HepG2 (cell line): ENCODE measurements around the gene SYNM. TPM values are rescaled to one million over a fixed set of nuclear protein-coding genes. Genes with fewer than 3 reads are reported as not detected.

Experiments used
- CEBPG ChIP-seq: IDR thresholded peaks from 2 replicates; pipeline ENCODE4 v1.6.1; 2016
- FOSL1 ChIP-seq: sonication (generic); formaldehyde crosslinking; IDR thresholded peaks from 2 replicates; pipeline ENCODE4 v1.9.0; 2021; ENCODE audit warnings: missing genetic modification reagents, borderline replicate concordance
- KDM2A ChIP-seq: sonication (generic); formaldehyde crosslinking; IDR thresholded peaks from 2 replicates; pipeline ENCODE4 v1.4.0; 2020; ENCODE audit warnings: low read depth, missing genetic modification reagents, borderline replicate concordance
- TOE1 ChIP-seq: sonication (generic); formaldehyde crosslinking; IDR thresholded peaks from 2 replicates; pipeline ENCODE4 v1.4.0; 2020; ENCODE audit warnings: mild to moderate bottlenecking, missing genetic modification reagents
- ZNF451 ChIP-seq: sonication (generic); formaldehyde crosslinking; IDR thresholded peaks from 2 replicates; pipeline ENCODE4 v1.5.0; 2020; ENCODE audit warnings: mild to moderate bottlenecking, missing genetic modification reagents
- polyA plus RNA-seq, 8 experiments: library from polyadenylated mRNA; depleted of rRNA in 3 of 8; stranded (reverse) in 7 of 8; unstranded in 1 of 8; fragments of >200 nt; fragmentation: Illumina TruSeq in 4 of 8; extraction: Trizol in 4 of 8; gene quantifications; 2 replicates each; pipeline versions ENCODE4 v1.2.1 to v1.2.3, GENCODE V29; 2011 to 2016; ENCODE audit warnings: low read depth in 4 of 8, missing spikeins in 1 of 8, mixed read lengths in 1 of 8; ENCODE audit not compliant: insufficient read depth in 1 of 8
- total RNA-seq, 5 experiments: library from RNA; depleted of rRNA; stranded (reverse); fragments of >200 nt; fragmentation: Illumina TruSeq; extraction: Trizol; gene quantifications; 2 replicates each; pipeline ENCODE4 v1.2.3, GENCODE V29; 2016; ENCODE audit warnings: low read depth in 1 of 5
- TF ChIP-seq, protein P1 (sequence below), 2 experiments: fragments of 450-650 bp in 1 of 2; sonication (generic) in 1 of 2; formaldehyde crosslinking in 1 of 2; IDR thresholded peaks; 2 replicates each; pipeline versions ENCODE4 v1.6.1 to v1.8.0; 2016 to 2022; ENCODE audit warnings: antibody characterized with exemption in 1 of 2, mild to moderate bottlenecking in 1 of 2, missing genetic modification reagents in 1 of 2
- TF ChIP-seq, protein P2 (sequence below): sonication (generic); formaldehyde crosslinking; IDR thresholded peaks from 2 replicates; pipeline ENCODE4 v1.4.0; 2020; ENCODE audit warnings: mild to moderate bottlenecking, missing genetic modification reagents
- TF ChIP-seq, protein P3 (sequence below): sonication (generic); formaldehyde crosslinking; IDR thresholded peaks from 2 replicates; pipeline ENCODE4 v1.4.0; 2020; ENCODE audit warnings: missing genetic modification reagents
- TF ChIP-seq, protein P4 (sequence below): sonication (generic); formaldehyde crosslinking; IDR thresholded peaks from 2 replicates; pipeline ENCODE4 v1.5.0; 2020; ENCODE audit warnings: missing genetic modification reagents, mild to moderate bottlenecking, borderline replicate concordance

Gene SYNM
- total and polyA plus RNA-seq, 2 of the 13 experiments (the other 11 are each of a cell fraction or from before 2014, with no cell fraction given): 1.1 to 3.7 TPM

DNA sequence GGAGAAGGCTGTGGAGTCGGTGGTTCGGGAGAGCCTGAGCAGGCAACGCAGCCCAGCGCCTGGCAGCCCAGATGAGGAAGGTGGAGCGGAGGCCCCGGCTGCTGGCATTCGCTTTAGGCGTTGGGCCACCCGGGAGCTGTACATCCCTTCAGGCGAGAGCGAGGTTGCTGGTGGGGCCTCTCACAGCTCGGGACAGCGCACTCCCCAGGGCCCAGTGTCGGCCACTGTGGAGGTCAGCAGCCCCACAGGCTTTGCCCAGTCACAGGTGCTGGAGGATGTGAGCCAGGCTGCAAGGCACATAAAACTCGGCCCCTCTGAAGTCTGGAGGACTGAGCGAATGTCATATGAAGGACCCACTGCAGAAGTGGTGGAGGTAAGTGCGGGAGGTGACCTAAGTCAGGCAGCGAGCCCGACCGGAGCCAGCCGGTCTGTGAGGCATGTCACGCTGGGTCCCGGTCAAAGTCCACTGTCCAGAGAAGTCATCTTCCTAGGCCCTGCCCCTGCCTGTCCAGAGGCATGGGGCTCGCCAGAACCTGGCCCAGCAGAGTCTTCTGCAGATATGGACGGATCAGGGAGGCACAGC, 26.7 kb downstream of the SYNM start (continued):
- TF ChIP-seq, protein P1, sequence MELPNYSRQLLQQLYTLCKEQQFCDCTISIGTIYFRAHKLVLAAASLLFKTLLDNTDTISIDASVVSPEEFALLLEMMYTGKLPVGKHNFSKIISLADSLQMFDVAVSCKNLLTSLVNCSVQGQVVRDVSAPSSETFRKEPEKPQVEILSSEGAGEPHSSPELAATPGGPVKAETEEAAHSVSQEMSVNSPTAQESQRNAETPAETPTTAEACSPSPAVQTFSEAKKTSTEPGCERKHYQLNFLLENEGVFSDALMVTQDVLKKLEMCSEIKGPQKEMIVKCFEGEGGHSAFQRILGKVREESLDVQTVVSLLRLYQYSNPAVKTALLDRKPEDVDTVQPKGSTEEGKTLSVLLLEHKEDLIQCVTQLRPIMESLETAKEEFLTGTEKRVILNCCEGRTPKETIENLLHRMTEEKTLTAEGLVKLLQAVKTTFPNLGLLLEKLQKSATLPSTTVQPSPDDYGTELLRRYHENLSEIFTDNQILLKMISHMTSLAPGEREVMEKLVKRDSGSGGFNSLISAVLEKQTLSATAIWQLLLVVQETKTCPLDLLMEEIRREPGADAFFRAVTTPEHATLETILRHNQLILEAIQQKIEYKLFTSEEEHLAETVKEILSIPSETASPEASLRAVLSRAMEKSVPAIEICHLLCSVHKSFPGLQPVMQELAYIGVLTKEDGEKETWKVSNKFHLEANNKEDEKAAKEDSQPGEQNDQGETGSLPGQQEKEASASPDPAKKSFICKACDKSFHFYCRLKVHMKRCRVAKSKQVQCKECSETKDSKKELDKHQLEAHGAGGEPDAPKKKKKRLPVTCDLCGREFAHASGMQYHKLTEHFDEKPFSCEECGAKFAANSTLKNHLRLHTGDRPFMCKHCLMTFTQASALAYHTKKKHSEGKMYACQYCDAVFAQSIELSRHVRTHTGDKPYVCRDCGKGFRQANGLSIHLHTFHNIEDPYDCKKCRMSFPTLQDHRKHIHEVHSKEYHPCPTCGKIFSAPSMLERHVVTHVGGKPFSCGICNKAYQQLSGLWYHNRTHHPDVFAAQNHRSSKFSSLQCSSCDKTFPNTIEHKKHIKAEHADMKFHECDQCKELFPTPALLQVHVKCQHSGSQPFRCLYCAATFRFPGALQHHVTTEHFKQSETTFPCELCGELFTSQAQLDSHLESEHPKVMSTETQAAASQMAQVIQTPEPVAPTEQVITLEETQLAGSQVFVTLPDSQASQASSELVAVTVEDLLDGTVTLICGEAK (IDR thresholded peaks at IDR 0.05): no peak
- TF ChIP-seq, protein P1 (CRISPR knock-in tag; IDR thresholded peaks at IDR 0.05): no peak; the same call in 1 of the 2 replicates
- TF ChIP-seq, protein P2, sequence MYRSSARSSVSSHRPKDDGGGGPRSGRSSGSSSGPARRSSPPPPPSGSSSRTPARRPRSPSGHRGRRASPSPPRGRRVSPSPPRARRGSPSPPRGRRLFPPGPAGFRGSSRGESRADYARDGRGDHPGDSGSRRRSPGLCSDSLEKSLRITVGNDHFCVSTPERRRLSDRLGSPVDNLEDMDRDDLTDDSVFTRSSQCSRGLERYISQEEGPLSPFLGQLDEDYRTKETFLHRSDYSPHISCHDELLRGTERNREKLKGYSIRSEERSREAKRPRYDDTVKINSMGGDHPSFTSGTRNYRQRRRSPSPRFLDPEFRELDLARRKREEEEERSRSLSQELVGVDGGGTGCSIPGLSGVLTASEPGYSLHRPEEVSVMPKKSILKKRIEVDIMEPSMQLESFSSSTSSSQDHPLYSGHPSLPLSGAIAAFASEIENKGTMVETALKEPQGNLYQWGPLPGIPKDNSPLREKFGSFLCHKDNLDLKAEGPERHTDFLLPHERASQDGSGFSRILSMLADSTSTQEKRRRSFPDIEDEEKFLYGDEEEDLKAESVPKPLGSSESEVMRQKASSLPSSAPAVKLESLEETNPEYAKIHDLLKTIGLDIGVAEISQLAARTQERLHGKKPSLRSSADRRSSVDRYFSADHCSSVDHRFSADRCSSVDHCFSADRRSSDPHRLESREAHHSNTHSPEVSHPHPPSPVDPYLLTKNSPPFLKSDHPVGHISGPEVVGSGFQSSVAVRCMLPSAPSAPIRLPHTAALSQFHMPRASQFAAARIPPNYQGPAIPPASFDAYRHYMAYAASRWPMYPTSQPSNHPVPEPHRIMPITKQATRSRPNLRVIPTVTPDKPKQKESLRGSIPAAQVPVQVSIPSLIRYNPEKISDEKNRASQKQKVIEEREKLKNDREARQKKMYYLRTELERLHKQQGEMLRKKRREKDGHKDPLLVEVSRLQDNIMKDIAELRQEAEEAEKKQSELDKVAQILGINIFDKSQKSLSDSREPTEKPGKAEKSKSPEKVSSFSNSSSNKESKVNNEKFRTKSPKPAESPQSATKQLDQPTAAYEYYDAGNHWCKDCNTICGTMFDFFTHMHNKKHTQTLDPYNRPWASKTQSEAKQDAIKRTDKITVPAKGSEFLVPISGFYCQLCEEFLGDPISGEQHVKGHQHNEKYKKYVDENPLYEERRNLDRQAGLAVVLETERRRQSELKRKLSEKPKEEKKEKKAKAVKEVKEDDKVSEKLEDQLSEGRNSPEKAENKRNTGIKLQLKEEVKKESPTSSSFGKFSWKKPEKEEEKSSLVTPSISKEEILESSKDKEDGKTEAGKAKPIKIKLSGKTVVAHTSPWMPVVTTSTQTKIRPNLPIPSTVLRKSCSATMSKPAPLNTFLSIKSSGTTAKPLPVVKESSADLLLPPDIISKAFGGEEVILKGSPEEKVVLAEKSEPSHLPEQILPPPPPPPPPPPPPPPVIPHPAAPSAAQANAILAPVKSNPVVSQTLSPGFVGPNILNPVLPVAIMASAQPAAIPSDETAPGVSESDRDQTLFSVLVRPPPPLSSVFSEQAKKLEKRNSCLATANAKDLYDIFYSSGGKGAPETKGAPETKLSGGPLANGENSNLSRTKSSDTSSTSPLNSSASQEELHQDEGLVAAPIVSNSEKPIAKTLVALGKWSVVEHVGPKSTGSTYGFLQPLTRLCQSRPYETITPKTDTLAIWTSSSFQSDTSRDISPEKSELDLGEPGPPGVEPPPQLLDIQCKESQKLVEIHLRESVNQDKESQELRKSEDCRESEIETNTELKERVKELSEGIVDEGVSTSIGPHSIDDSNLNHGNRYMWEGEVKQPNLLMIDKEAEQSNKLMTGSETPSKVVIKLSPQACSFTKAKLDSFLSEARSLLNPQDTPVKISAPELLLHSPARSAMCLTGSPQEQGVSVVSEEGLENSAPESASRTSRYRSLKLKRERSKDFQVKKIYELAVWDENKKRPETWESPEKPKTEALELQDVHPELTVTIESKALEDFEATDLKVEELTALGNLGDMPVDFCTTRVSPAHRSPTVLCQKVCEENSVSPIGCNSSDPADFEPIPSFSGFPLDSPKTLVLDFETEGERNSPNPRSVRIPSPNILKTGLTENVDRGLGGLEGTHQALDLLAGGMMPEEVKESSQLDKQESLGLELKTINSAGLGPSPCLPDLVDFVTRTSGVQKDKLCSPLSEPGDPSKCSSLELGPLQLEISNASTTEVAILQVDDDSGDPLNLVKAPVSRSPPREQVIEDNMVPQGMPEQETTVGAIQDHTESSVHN (CRISPR knock-in tag): no peak
- no peak for TF ChIP-seq TOE1
- TF ChIP-seq, protein P3, sequence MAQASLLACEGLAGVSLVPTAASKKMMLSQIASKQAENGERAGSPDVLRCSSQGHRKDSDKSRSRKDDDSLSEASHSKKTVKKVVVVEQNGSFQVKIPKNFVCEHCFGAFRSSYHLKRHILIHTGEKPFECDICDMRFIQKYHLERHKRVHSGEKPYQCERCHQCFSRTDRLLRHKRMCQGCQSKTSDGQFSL (CRISPR knock-in tag): no peak
- TF ChIP-seq KDM2A (CRISPR knock-in tag): peak; percentile 59; the same call in 1 of the 2 replicates
- TF ChIP-seq CEBPG (CRISPR knock-in tag): no peak
- TF ChIP-seq FOSL1 (CRISPR knock-in tag): no peak
- TF ChIP-seq ZNF451 (CRISPR knock-in tag): no peak
- TF ChIP-seq, protein P4, sequence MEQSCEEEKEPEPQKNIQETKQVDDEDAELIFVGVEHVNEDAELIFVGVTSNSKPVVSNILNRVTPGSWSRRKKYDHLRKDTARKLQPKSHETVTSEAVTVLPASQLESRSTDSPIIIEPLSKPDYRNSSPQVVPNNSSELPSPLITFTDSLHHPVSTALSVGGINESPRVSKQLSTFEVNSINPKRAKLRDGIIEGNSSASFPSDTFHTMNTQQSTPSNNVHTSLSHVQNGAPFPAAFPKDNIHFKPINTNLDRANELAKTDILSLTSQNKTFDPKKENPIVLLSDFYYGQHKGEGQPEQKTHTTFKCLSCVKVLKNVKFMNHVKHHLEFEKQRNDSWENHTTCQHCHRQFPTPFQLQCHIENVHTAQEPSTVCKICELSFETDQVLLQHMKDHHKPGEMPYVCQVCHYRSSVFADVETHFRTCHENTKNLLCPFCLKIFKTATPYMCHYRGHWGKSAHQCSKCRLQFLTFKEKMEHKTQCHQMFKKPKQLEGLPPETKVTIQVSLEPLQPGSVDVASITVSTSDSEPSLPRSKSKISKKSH (CRISPR knock-in tag): no peak; the same call in 1 of the 2 replicates
